NCI-H1417 (cell line): ENCODE results near the gene DGKG.

ENCODE experiments used
- DNase-seq, 3 experiments: peaks; one replicate each; lab custom pipeline; 2025; lab: John Stamatoyannopoulos, UW

Gene DGKG

DNA sequence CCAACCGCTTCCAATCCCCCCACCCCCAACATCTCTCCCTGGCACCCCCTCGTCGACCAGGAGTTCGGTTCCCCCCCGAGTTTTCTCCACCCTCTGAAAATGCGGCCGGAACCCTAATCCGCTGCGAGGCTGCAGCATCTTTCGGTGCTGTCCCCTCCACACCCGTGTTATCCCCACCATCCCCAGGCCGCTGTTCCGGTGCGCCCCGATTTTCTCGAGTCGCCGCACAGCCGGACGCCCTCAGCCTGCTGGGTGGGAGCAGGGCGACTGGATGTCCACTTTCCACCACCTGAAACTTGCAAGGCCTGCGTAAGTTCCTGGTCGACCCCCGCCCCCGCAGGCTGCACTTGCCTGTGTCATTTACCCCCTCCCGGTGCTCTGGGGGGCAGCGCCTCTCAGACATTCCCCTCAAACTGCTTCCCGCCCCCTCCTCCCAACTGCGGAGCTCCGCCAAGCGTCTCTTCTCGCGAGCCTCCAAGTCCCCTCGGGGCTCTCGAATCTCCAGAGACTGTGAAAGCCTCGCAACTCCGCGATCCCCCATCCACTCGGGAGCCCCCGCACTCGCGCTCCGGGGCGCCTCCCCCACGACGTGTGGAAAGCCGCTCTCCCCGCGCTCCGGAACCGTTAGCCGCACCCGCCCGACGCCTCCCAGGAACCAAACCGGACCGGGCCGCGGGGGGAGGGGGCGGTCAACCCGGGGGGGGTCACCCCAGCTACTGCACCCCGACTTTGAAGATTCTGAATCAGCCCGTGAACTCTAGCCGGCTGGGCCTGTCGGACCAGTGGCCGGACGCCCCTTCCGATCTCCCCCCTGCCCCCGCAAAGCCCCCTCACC is 253.7 kb downstream of the DGKG start:
- peak in 2 of 3 experiments; percentile 60 to 68 for DNase-seq

DNA sequence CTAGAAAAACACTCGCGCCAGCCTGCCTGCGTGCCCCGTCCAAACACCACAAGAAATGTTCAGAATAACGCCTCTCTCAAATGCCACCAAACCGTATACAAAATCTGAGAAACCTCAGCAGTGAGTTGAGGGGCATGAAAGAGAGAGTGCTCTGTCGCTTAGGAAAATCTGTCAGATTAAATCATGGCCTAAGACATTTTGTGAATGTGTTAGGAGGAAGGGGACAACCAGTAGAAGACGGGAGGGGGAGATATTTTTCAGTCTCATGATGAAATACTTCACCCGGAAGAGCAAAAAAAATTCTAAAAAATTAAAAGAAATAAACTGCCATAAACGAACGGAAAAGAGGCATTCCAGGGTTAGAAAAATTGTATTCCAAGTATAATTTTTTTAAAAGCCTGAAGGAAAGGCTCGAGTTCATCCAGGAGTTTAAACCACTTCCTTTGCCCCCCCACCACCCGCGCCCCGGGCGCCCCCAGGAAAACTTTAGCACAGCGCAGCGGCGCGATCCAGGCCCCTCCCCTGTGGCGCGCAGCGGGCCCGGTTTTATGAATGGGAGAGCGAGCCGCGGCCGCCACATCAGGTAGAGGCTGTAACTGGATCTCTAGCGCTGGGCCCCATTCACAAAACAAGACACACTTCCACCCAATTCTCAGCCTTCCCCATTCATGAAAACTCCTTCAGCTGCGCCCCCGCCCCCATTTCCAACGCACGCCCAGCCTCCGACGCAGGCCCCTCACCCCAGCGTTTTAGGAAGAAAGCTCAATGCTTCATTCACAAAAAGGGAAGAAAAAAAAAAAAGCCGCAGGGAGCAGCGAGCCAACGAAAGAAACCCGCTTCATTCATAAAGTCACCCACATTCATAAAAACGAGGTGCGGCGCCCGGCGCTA is 254.6 kb downstream of the DGKG start:
- peak; percentile 70 to 91 (median 80) for DNase-seq

DNA sequence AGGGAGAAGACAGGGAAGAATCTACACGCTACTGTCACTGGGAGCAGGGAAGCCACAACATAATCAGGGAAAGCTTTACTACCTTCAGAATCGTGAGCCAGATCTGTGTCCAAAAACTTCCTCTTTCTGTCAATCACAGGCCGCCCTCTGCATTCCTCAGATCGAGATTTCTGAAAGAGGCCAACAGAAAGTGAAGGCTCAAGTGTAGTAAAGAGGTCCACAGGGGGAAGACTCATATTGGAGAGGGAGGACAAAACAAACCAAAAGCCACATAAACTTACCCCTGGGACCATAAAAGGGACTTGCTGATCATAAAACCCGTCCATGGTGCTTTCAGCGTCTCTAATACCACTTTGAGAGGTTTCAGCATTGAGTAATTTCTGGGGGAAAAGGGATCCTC is 256.5 kb downstream of the DGKG start:
- DNase-seq = no peak

DNA sequence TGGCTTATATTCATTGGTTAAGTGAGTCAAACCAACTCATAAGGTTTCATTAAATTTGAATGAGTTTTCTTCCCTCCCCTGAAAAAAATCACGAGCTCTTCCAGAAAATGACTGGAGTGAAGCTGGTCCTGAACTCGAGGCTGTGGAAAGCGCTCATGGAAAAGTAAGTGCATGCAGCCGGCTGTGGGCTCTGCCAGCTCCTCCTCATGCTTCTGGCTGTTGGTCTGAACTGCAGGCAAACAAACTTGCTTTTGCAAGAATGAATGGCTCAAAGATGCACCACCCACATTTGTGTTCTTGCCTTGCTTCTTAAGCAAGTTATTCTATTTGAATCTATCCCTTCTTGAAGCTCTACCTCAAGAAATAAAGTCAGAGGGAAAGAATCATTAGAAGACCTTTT is 259.3 kb downstream of the DGKG start:
- no peak for DNase-seq

DNA sequence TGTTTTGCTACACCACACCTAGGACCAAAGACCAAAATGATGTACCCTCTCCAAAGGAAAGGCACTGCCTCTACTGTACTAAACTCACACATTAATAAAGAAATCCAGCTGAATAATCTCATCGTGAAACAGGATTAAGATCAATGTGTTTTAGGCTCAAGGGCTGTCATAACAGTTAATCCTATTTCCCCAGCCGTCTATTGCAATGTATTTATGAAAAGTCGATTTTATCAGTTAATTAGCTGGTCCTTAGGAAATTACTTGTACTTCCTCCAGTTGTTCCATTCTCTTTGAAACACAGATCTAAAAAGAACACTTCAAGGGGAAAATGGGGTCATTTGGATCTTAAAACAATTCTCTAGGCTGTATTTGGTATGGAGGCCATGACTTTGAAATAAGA is 261.6 kb downstream of the DGKG start:
- no peak for DNase-seq

DNA sequence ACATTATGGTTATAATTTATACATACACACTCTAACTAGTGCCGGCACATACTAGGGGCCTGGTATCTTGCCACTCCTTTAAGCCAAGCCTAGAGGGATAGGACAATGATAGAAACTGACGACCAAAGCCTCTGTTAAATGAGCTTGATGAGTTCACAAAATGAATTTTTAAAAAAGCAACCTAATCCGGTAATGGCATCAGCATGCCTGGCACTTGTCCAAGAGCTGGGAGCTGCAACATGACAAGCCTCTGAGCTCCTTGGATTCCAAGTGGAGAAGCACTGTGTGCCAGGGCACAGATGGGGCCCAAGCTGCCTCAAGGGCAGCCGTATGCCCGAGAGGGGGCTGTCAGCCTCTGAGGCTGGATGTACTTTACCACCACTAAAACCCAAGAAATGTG is 262.9 kb downstream of the DGKG start:
- DNase-seq = peak in 2 of 3 experiments; percentile 14 to 59

DNA sequence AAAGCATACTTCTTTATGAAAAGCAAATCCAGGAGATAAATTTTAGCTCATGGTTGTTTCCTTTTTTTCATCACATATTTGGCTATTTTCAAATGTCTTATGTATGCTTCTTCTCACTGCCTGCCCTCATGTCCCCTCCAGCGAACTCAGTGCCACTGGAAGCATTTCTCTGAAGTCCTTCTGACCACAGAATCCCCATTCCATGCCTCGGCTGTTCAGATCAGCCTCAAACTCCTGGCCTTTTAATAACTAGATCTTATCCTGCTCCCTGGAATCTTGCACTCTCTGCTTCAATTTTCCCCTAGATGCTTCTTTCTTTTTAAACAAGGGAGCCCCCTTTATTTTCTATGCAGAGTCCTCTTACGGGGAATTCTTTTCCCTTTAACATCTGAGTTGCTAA is 263.3 kb downstream of the DGKG start:
- no peak for DNase-seq

DNA sequence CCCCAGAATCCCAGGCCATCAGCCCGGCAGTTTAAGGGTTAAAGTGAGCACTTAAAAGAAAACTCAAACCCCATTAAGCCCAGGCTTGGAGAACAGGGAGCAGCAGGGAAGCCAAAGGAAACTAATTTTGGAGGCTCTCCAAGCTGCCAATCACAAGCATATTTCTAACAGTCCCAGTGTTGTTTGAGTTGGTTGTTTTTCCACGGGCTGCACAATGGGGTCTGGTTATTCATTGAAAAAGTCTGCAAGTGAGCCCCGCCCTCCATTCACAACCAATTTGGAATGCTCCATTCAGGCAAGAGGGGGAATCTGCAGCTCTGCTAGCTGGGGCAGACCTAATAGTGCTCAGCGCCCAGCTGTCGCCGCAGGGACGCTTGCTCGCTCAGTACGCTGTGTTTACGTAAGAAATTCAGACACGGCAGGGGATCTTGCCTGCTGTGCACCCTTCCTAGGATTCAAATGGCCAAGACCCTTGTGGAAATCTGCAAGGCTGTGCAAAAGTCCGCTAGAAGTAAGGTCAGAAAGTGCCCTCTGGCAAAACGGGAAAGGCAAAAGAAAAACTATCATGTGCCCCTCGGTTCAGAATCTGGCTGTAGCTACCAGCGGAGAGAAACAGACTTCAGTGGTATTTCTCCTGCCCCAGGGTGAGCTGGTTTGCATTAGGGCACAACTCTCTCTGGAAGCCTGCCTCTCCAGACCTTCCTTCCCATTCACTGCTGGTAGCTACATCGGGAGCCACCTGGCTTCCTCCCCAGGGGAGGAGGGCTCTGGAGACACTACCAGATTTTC is 264.2 kb downstream of the DGKG start:
- peak; percentile 85 to 99 (median 97) for DNase-seq

DNA sequence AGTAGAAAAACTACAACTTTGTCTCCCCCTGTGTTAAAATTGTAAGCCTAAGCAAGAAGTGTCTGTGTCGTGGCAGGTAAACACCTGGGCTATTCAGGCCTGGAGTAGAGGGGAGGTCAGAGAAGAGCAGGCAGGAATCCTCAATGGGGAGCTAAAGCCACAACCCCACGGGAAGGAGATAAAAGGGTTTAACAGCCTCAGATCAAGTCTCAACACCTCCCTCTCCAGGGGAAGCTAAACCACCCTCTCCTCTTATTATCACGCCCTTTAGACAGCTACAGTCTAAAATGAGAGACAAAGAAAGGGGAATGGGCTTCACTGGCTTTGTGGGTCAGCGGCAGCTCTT is 264.7 kb downstream of the DGKG start:
- no peak for DNase-seq
